Body of pancreas (tissue), 4 donors: Measurements from ENCODE around the gene SLC17A5.

Experiments used
- POLR2A ChIP-seq, 3 donors: fragments of 450-650 bp; IDR thresholded peaks; one replicate each; pipeline ENCODE4 v1.6.1; 2016; ENCODE audit warnings: antibody characterized with exemption in 3 of 3, mild to moderate bottlenecking in 2 of 3
- TF ChIP-seq, protein P1 (sequence below), 7 experiments: fragments of 450-650 bp in 4 of 7; fragments of 200-600 bp in 3 of 7; sonication (generic) in 3 of 7; IDR thresholded peaks; one replicate each; pipeline ENCODE4 v1.5.1; 2016 to 2019; ENCODE audit warnings: antibody characterized with exemption in 7 of 7

DNA sequence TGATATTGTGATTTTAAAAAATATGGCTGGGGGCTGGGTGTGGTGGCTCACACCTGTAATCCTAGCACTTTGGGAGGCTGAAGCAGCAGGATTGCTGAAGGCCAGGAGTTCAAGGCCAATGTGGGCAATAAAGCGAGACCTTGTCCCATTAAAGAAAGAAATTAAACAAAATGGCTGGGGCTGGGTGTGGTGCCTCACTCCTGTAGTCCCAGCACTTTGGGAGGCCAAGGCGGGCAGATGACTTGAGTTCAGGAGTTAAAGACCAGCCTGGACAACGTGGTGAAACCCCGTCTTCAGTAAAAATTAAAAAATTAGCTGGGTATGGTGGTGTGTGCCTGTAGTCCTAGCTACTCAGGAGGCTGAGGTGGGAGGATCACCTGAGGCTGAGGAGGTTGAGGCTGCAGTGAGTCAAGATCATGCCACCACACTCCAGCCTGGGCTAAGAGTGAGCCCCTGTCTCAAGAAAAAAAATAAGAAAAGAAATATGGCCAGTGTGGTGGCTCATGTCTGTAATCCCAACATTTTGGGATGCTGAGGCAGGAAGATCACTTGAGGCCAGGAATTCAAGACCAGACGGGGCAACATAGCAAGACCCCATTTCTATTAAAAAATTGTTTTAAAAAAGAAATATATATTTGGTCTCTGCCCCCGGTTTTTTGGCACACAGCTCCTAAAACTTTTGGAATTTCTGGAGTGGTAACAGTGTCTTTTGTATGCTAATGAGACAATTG, 39.8 kb downstream of the SLC17A5 start:
- TF ChIP-seq POLR2A (IDR thresholded peaks at IDR 0.05), result no peak
- TF ChIP-seq, protein P1, sequence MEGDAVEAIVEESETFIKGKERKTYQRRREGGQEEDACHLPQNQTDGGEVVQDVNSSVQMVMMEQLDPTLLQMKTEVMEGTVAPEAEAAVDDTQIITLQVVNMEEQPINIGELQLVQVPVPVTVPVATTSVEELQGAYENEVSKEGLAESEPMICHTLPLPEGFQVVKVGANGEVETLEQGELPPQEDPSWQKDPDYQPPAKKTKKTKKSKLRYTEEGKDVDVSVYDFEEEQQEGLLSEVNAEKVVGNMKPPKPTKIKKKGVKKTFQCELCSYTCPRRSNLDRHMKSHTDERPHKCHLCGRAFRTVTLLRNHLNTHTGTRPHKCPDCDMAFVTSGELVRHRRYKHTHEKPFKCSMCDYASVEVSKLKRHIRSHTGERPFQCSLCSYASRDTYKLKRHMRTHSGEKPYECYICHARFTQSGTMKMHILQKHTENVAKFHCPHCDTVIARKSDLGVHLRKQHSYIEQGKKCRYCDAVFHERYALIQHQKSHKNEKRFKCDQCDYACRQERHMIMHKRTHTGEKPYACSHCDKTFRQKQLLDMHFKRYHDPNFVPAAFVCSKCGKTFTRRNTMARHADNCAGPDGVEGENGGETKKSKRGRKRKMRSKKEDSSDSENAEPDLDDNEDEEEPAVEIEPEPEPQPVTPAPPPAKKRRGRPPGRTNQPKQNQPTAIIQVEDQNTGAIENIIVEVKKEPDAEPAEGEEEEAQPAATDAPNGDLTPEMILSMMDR (IDR thresholded peaks at IDR 0.05), result no peak
